NCI-H1417 (cell line): Measurements from ENCODE around the gene PAQR4.
"Not testable (repeated sequence)": the region's sequence is repeated elsewhere in the genome, so short reads cannot be mapped to it uniquely, and the experiment has no call there.

ENCODE experiments used
- DNase-seq, 3 experiments: peaks; one replicate each; lab custom pipeline; 2025; lab: John Stamatoyannopoulos, UW

PAQR4 gene

GRCh38 chr16:2968738-2969544 is at the start of gene PAQR4:
Gene PAQR4 (plus strand): TSS chr16:2969348. CDS start chr16:2969675, 327 bp downstream.
- peak; percentile 91 to 99 (median 93) for DNase-seq

- peak; percentile 47 to 89 (median 81) for DNase-seq
Measured at GRCh38 chr16:2919511-2920255, 49.5 kb upstream of the PAQR4 start.

- no peak for DNase-seq
Measured at GRCh38 chr16:2923481-2923880, 45.7 kb upstream of the PAQR4 start.

GRCh38 chr16:2924901-2925755 is 44.0 kb upstream of the PAQR4 start:
- no peak for DNase-seq

- peak in 2 of 3 experiments; percentile 61 to 63 for DNase-seq
Measured at GRCh38 chr16:2925951-2926649, 43.0 kb upstream of the PAQR4 start.

GRCh38 chr16:2926650-2926999 is 42.5 kb upstream of the PAQR4 start:
- DNase-seq, result peak in 1 of 3 experiments; percentile 63

GRCh38 chr16:2927010-2927646 is 42.0 kb upstream of the PAQR4 start:
- peak; percentile 81 to 99 (median 93) for DNase-seq

- not testable (repeated sequence) for DNase-seq
Measured at GRCh38 chr16:2928151-2928550, 41.0 kb upstream of the PAQR4 start.

GRCh38 chr16:2928796-2929195 is 40.4 kb upstream of the PAQR4 start:
- no peak for DNase-seq

- DNase-seq, result no peak
Measured at GRCh38 chr16:2929693-2930092, 39.5 kb upstream of the PAQR4 start.

- no peak for DNase-seq
Measured at GRCh38 chr16:2930236-2930635, 38.9 kb upstream of the PAQR4 start.

GRCh38 chr16:2931231-2931914 is 37.8 kb upstream of the PAQR4 start:
- not testable (repeated sequence) for DNase-seq

GRCh38 chr16:2933136-2933535 is 36.0 kb upstream of the PAQR4 start:
- no peak for DNase-seq

- DNase-seq, result no peak
Measured at GRCh38 chr16:2933701-2934100, 35.4 kb upstream of the PAQR4 start.

GRCh38 chr16:2934450-2934849 is 34.7 kb upstream of the PAQR4 start:
- no peak for DNase-seq

- DNase-seq, result no peak
Measured at GRCh38 chr16:2936436-2937011, 32.6 kb upstream of the PAQR4 start.

- DNase-seq, result no peak
Measured at GRCh38 chr16:2937170-2937569, 32.0 kb upstream of the PAQR4 start.

GRCh38 chr16:2938206-2938605 is 30.9 kb upstream of the PAQR4 start:
- DNase-seq, result no peak

- peak in 1 of 3 experiments; percentile 53 for DNase-seq
Measured at GRCh38 chr16:2939968-2940367, 29.2 kb upstream of the PAQR4 start.

- no peak for DNase-seq
Measured at GRCh38 chr16:2942045-2942444, 27.1 kb upstream of the PAQR4 start.
